SK-N-SH (cell line): ENCODE measurements around the gene MAS1L. TPM values are rescaled to one million over a fixed set of nuclear protein-coding genes. Genes with fewer than 3 reads are reported as not detected.

Source experiments
- CTCF ChIA-PET: fragments of 300-600, 350-600 bp; formaldehyde crosslinking; extraction: SDS; loops from one replicate; lab custom pipeline; 2021; lab: Yijun Ruan, JAX
- POLR2A ChIA-PET: fragments of 350-600 bp; sonication (Branson Sonifier 250); formaldehyde crosslinking; extraction: SDS; loops from one replicate; lab custom pipeline; 2020; ENCODE audit warnings: antibody characterized with exemption, inconsistent platforms; lab: Yijun Ruan, JAX
- DNase-seq: peaks from one replicate; pipeline ENCODE4 v3.0.0; 2012
- H2AFZ ChIP-seq: fragments of 200-600 bp; sonication (generic); 2 replicates; pipeline ENCODE4 v1.8.1; 2016; ENCODE audit warnings: antibody characterized with exemption, mild to moderate bottlenecking, low read depth
- H3F3A ChIP-seq: fragments of 200-600 bp; sonication (generic); replicated peaks from 2 replicates; pipeline ENCODE3; 2016; ENCODE audit warnings: antibody characterized with exemption, mild to moderate bottlenecking; ENCODE audit not compliant: insufficient read depth
- H3K27ac ChIP-seq, 2 experiments: fragments of 200-500 bp in 1 of 2; fragments of 200-600 bp in 1 of 2; sonication (Bioruptor generic) in 1 of 2; sonication (generic), shearing (Covaris generic) in 1 of 2; 2 replicates each; pipeline versions ENCODE4 v1.5.1 to v1.6.1; 2014 to 2016; ENCODE audit warnings: low read depth in 2 of 2, inconsistent platforms in 1 of 2, low read length in 1 of 2, mild to moderate bottlenecking in 1 of 2, mixed read lengths in 1 of 2
- H3K27me3 ChIP-seq: fragments of 200-600 bp; sonication (generic), shearing (Covaris generic); 2 replicates; pipeline ENCODE4 v1.6.1; 2016; ENCODE audit warnings: mixed run types; ENCODE audit not compliant: insufficient read depth
- H3K36me3 ChIP-seq, 2 experiments: fragments of 200-500 bp in 1 of 2; fragments of 200-600 bp in 1 of 2; sonication (Bioruptor generic) in 1 of 2; sonication (generic) in 1 of 2; replicated peaks in 1 of 2; 2 replicates each; pipeline versions ENCODE3 to v1.5.1; 2014 to 2016; ENCODE audit warnings: low read length in 1 of 2, mild to moderate bottlenecking in 1 of 2; ENCODE audit not compliant: insufficient read depth in 2 of 2, control insufficient read depth in 1 of 2
- H3K4me1 ChIP-seq, 2 experiments: fragments of 200-500 bp in 1 of 2; fragments of 200-600 bp in 1 of 2; sonication (Bioruptor generic) in 1 of 2; sonication (generic), shearing (Covaris generic) in 1 of 2; 2 replicates each; pipeline versions ENCODE4 v1.5.1 to v1.6.1; 2014 to 2016; ENCODE audit warnings: low read depth in 1 of 2, low read length in 1 of 2, mixed run types in 1 of 2; ENCODE audit not compliant: insufficient read depth in 2 of 2, control insufficient read depth in 1 of 2
- H3K4me2 ChIP-seq: fragments of 200-600 bp; sonication (generic), shearing (Covaris generic); 2 replicates; pipeline ENCODE4 v1.6.1; 2017; ENCODE audit warnings: mixed run types
- H3K4me3 ChIP-seq, 2 experiments: fragments of 200-500 bp in 1 of 2; fragments of 200-600 bp in 1 of 2; sonication (Bioruptor generic) in 1 of 2; sonication (generic), shearing (Covaris generic) in 1 of 2; 2 replicates each; pipeline versions ENCODE4 v1.5.1 to v1.8.1; 2014 to 2016; ENCODE audit warnings: low read depth in 2 of 2, inconsistent platforms in 1 of 2, low read length in 1 of 2, mild to moderate bottlenecking in 1 of 2, mixed read lengths in 1 of 2, moderate library complexity in 1 of 2
- H3K79me2 ChIP-seq: fragments of 200-600 bp; sonication (generic); 2 replicates; pipeline ENCODE4 v1.8.1; 2017; ENCODE audit warnings: mild to moderate bottlenecking; ENCODE audit not compliant: insufficient read depth
- H3K9ac ChIP-seq: fragments of 200-600 bp; sonication (generic); 2 replicates; pipeline ENCODE4 v1.6.1; 2017; ENCODE audit warnings: mixed run types
- H3K9me2 ChIP-seq: fragments of 200-600 bp; sonication (generic); 2 replicates; pipeline ENCODE4 v1.6.1; 2017; ENCODE audit warnings: mixed run types
- H3K9me3 ChIP-seq: fragments of 200-600 bp; sonication (generic); 2 replicates; pipeline ENCODE4 v1.6.1; 2017; ENCODE audit warnings: mixed run types, mild to moderate bottlenecking, moderate library complexity
- H4K20me1 ChIP-seq: fragments of 200-600 bp; sonication (generic); 2 replicates; pipeline ENCODE4 v1.6.1; 2017; ENCODE audit warnings: mild to moderate bottlenecking, mixed run types; ENCODE audit not compliant: insufficient read depth
- FOSL2 ChIP-seq: IDR thresholded peaks from 2 replicates; pipeline ENCODE4 v1.4.0; 2012; ENCODE audit warnings: low read depth, mild to moderate bottlenecking, moderate library complexity, borderline replicate concordance
- FOXM1 ChIP-seq: IDR thresholded peaks from 2 replicates; pipeline ENCODE4 v1.4.0; 2012; ENCODE audit warnings: low read depth, mild to moderate bottlenecking
- IRF3 ChIP-seq: fragments of 150-350 bp; IDR thresholded peaks from 2 replicates; pipeline ENCODE4 v1.6.1; 2016; ENCODE audit warnings: mild to moderate bottlenecking, low read depth, low read length
- RAD21 ChIP-seq: IDR thresholded peaks from 2 replicates; pipeline ENCODE4 v1.6.1; 2012; ENCODE audit warnings: mild to moderate bottlenecking, low read length
- RFX5 ChIP-seq: IDR thresholded peaks from 2 replicates; pipeline ENCODE4 v1.6.1; 2012; ENCODE audit warnings: mild to moderate bottlenecking, improper control_type of control experiment, low read length
- RXRA ChIP-seq: IDR thresholded peaks from 2 replicates; pipeline ENCODE4 v1.4.0; 2012; ENCODE audit warnings: low read depth, mild to moderate bottlenecking, borderline replicate concordance
- TAF1 ChIP-seq: IDR thresholded peaks from 2 replicates; pipeline ENCODE4 v1.6.1; 2012; ENCODE audit warnings: low read depth, mild to moderate bottlenecking, low read length, moderate library complexity, borderline replicate concordance
- TCF12 ChIP-seq: IDR thresholded peaks from 2 replicates; pipeline ENCODE4 v1.4.0; 2012
- USF1 ChIP-seq: IDR thresholded peaks from 2 replicates; pipeline ENCODE4 v1.4.0; 2012; ENCODE audit warnings: low read depth, borderline replicate concordance
- USF2 ChIP-seq: fragments of 150-350 bp; IDR thresholded peaks from 2 replicates; pipeline ENCODE4 v1.6.1; 2017; ENCODE audit warnings: antibody characterized with exemption, low read length, low read depth, borderline replicate concordance
- YY1 ChIP-seq: IDR thresholded peaks from 2 replicates; pipeline ENCODE4 v1.4.0; 2012; ENCODE audit warnings: low read depth, mild to moderate bottlenecking
- ZBTB33 ChIP-seq: IDR thresholded peaks from 2 replicates; pipeline ENCODE4 v1.4.0; 2012; ENCODE audit warnings: low read depth, borderline replicate concordance
- WGBS: methylation state at CpG from one replicate; pipeline ENCODE4 v1.1.6; 2017; ENCODE audit warnings: low lambda C conversion rate; 5-methylcytosine and 5-hydroxymethylcytosine counted together
- polyA plus RNA-seq, 3 experiments: library from polyadenylated mRNA; depleted of rRNA; stranded (reverse); fragments of >200 nt; gene quantifications; 2 replicates each; pipeline ENCODE4 v1.2.3, GENCODE V29; 2012

Gene MAS1L
- polyA plus RNA-seq, 1 of the 3 experiments (the other 2 are of a cell fraction), result not detected

GRCh38 chr6:29491574-29491973 is 3.8 kb upstream of the MAS1L start (continued):
- TF ChIP-seq RXRA (no peak), TCF12 (no peak)

- H3K27me3 ChIP-seq, result peaks cover 2% of the 10 kb centered on the region; the same call in 1 of the 2 replicates
- H3K36me3 ChIP-seq, result no peaks in the 10 kb centered on the region
- no peak overlapping the region for H3K9ac ChIP-seq
- CTCF ChIA-PET, result no interaction called here
- H3K4me2 ChIP-seq, result no peak overlapping the region
- POLR2A ChIA-PET, result no interaction called here
- no peak overlapping the region for H3K27ac ChIP-seq
- no peak overlapping the region for H3K4me3 ChIP-seq
- no peaks in the 10 kb centered on the region for H3K9me2 ChIP-seq
- H3K4me1 ChIP-seq, result no peaks in the 10 kb centered on the region
- DNase-seq, result no peak
- WGBS, result 12% methylated on average over 2 of the region's 2 CpGs
- TF ChIP-seq FOSL2, result no peak
- no peak for TF ChIP-seq YY1
- TF ChIP-seq FOXM1, result no peak
- no peak for TF ChIP-seq IRF3
- TF ChIP-seq USF1, result no peak
- TF ChIP-seq TCF12, result no peak
- TF ChIP-seq RAD21, result no peak
- TF ChIP-seq RFX5, result no peak
- no peak for TF ChIP-seq USF2
- TF ChIP-seq ZBTB33, result no peak
- no peak for TF ChIP-seq TAF1
- TF ChIP-seq, all 33 proteins: peak for 0
- no peaks in the 10 kb centered on the region for H4K20me1 ChIP-seq
- H3K9me3 ChIP-seq, result no peaks in the 10 kb centered on the region
- no peaks in the 10 kb centered on the region for H3K79me2 ChIP-seq
- no peaks in the 10 kb centered on the region for H3F3A ChIP-seq
- H2AFZ ChIP-seq, result no peak overlapping the region
These were observed 2.8 kb upstream of the MAS1L start for GRCh38 chr6:29490552-29490951.
